WI38 (cell line): ENCODE results near the gene ELMO1.

ENCODE experiments used
- H3K4me3 ChIP-seq: 2 replicates; pipeline ENCODE4 v1.5.1; 2011; ENCODE audit warnings: low read depth, mild to moderate bottlenecking, control low read depth, low read length
- CTCF ChIP-seq: IDR thresholded peaks from 2 replicates; pipeline ENCODE4 v1.5.1; 2012; ENCODE audit warnings: low read depth, mild to moderate bottlenecking, control low read depth, low read length

The ELMO1 gene

DNA sequence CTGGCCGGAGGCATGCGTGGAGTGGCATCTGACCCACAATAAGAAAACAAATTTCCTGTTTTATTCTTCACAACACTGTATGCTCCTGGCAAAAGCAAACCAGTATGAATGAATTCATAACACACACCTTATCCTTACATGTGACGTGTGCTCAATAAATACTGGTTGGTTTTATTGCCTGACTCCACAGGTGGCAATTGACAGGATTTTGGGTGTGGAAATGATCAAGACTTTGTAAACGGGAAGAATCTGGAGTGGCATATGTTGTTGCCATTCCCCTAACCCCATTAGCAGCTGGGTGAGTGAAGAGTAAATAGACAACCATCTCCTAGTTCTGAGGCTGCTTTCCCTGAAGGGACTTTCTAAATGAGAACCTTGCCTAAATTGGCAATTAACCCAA lies 508.8 kb downstream of the ELMO1 start:
- TF ChIP-seq CTCF, result no peak
- no peak overlapping the region for H3K4me3 ChIP-seq

- no peak for TF ChIP-seq CTCF
- no peak overlapping the region for H3K4me3 ChIP-seq
Measured at GRCh38 chr7:36937754-36938563, 510.7 kb downstream of the ELMO1 start.

DNA sequence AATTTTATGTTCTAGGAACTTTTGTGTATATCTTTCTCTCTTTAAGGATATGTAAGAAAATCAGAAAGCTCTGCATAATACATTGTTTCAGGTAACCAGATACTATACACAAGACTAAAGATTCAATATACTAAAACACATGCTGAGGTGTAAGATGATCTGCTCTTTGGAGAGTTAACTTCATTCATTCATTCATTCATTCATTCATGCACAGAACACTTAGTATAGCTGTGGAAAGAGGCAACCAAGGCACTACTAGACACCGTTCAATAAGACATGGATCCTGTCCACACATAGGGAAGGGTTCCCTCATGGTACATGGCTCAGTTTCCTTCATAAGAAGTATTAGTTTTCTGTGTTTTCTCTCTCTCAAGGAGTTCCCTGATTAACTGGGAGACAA lies 516.8 kb downstream of the ELMO1 start:
- TF ChIP-seq CTCF, result no peak
- no peak overlapping the region for H3K4me3 ChIP-seq

- H3K4me3 ChIP-seq, result no peak overlapping the region
- TF ChIP-seq CTCF, result no peak
Measured at GRCh38 chr7:36929791-36930190, 518.9 kb downstream of the ELMO1 start.

DNA sequence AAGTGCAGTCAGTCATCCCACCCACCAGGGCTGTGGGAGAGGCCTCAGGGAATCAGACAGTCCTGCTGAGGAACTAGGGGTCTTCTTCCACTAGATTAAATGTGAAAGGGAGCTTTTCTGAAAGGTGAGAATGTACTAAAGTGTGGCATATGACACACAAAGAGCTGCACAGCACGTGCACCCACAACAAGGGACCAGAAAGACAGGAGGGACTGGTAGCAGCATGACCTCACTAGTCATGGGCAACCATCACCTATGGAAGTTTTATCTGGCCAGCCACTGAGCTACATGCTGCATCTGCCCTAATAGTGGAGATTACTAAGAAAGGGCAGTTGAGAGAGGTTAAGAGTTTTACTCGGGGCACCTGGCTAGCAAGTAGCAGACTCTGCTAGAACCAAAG lies 519.9 kb downstream of the ELMO1 start:
- no peak for TF ChIP-seq CTCF
- H3K4me3 ChIP-seq, result no peak overlapping the region

DNA sequence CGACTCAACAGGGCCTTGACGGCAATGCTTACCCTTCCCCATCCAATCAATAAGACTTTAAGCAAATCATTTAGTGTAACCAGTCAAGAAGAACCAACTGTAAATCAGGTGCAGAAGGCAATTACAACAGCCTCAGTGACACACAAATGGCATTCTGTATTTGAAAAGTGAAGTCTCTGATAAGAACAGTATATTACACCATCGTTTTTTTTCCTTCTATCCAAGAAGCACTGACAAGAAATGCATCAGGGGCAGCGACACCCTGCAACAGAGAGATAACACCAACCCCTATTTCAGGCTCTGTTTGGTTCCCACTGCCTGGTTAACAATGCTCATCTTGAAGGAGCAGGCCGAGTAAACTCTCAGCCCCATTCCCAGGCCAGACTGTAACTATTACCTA lies 520.4 kb downstream of the ELMO1 start:
- H3K4me3 ChIP-seq, result no peak overlapping the region
- no peak for TF ChIP-seq CTCF

DNA sequence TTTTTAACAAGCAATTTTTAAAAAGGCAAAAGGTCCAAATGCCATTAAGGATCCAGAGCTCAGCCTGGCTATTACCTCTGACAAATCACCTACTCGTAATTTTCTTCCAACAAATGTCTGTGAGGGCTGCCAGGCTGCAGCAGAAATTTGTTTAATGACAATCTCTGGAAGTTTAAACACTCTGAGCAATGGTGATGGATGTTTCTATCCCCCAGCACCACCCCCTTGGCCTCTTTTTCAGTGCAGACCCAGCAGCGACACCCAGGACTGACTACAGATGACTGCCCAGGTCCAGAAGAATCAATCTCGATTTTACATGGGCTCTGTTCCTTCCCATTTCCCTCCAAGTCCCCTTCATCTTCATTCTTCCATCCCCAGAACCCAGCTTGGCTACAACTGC lies 523.0 kb downstream of the ELMO1 start:
- H3K4me3 ChIP-seq, result no peak overlapping the region
- TF ChIP-seq CTCF, result no peak
